IPS-20b (cell line): ENCODE results near the gene IL23A.
A peak's percentile ranks its signal among the peaks of the same experiment; 100 is the strongest.
"Not testable (repeated sequence)": the region's sequence is repeated elsewhere in the genome, so short reads cannot be mapped to it uniquely, and the experiment has no call there.

Experiments
- H3K27ac ChIP-seq: one replicate; pipeline ENCODE4 v1.5.1; 2013; ENCODE audit warnings: low read length
- H3K27me3 ChIP-seq: 2 replicates; pipeline ENCODE4 v1.6.1; 2013; ENCODE audit warnings: mild to moderate bottlenecking, low read length, inconsistent platforms; ENCODE audit not compliant: insufficient read depth
- H3K36me3 ChIP-seq: 2 replicates; pipeline ENCODE4 v1.6.1; 2013; ENCODE audit warnings: low read depth, mild to moderate bottlenecking, inconsistent platforms, low read length, moderate library complexity; ENCODE audit not compliant: insufficient read depth
- H3K4me1 ChIP-seq: 2 replicates; pipeline ENCODE4 v1.6.1; 2013; ENCODE audit warnings: mild to moderate bottlenecking, control low read depth, inconsistent platforms, low read length, moderate library complexity; ENCODE audit not compliant: insufficient read depth
- H3K4me3 ChIP-seq: 2 replicates; pipeline ENCODE4 v1.5.1; 2013; ENCODE audit warnings: mild to moderate bottlenecking, low read length, inconsistent platforms
- H3K9ac ChIP-seq: 2 replicates; pipeline ENCODE4 v1.6.1; 2013; ENCODE audit warnings: low read depth, mild to moderate bottlenecking, inconsistent platforms, low read length, moderate library complexity
- H3K9me3 ChIP-seq: 2 replicates; pipeline ENCODE4 v1.6.1; 2013; ENCODE audit warnings: mild to moderate bottlenecking, low read depth, low read length, inconsistent platforms; ENCODE audit not compliant: insufficient read depth

The IL23A gene

GRCh38 chr12:56307221-56307965, 31.3 kb upstream of the IL23A start:
- Histone ChIP-seq H3K36me3 (peaks cover 72% of the 10 kb centered on the region), H3K4me1 (no peaks in the 10 kb centered on the region), H3K27ac (no peak overlapping the region), H3K27me3 (no peaks in the 10 kb centered on the region), H3K9me3 (no peaks in the 10 kb centered on the region), H3K9ac (no peak overlapping the region), H3K4me3 (no peak overlapping the region)

- Histone ChIP-seq H3K4me3 (no peak overlapping the region), H3K4me1 (no peaks in the 10 kb centered on the region), H3K9ac (no peak overlapping the region), H3K36me3 (peaks cover 82% of the 10 kb centered on the region), H3K27me3 (no peaks in the 10 kb centered on the region), H3K9me3 (no peaks in the 10 kb centered on the region), H3K27ac (no peak overlapping the region)
Observed at GRCh38 chr12:56308714-56309113, 30.0 kb upstream of the IL23A start.

GRCh38 chr12:56311003-56311402, 27.7 kb upstream of the IL23A start:
- H3K9me3 ChIP-seq: no peaks in the 10 kb centered on the region
- H3K27ac ChIP-seq: no peak overlapping the region
- H3K27me3 ChIP-seq: no peaks in the 10 kb centered on the region
- no peak overlapping the region for H3K4me3 ChIP-seq
- peaks cover 73% of the 10 kb centered on the region for H3K36me3 ChIP-seq
- peaks cover 7% of the 10 kb centered on the region for H3K4me1 ChIP-seq
- no peak overlapping the region for H3K9ac ChIP-seq

- Histone ChIP-seq H3K4me3 (peak overlapping the region; percentile 96), H3K36me3 (peaks cover 50% of the 10 kb centered on the region), H3K9ac (peak overlapping the region; percentile 99), H3K27ac (peak overlapping the region; percentile 65), H3K4me1 (peaks cover 7% of the 10 kb centered on the region), H3K9me3 (no peaks in the 10 kb centered on the region), H3K27me3 (no peaks in the 10 kb centered on the region)
Observed at GRCh38 chr12:56315249-56315621, 23.4 kb upstream of the IL23A start.

- H3K36me3 ChIP-seq: peaks cover 43% of the 10 kb centered on the region
Observed at GRCh38 chr12:56315622-56316473, 22.8 kb upstream of the IL23A start, which contains the start of gene CNPY2. TSS of gene CNPY2 (minus strand) at chr12:56315988. CDS start at chr12:56315217, 771 bp downstream.

GRCh38 chr12:56317675-56318074, 21.0 kb upstream of the IL23A start:
- Histone ChIP-seq H3K36me3 (peaks cover 35% of the 10 kb centered on the region), H3K4me1 (peaks cover 7% of the 10 kb centered on the region), H3K27me3 (no peaks in the 10 kb centered on the region), H3K9ac (no peak overlapping the region), H3K4me3 (no peak overlapping the region), H3K9me3 (no peaks in the 10 kb centered on the region), H3K27ac (no peak overlapping the region)

More at GRCh38 chr12:56315622-56316473, 22.8 kb upstream of the IL23A start, which contains the start of gene CNPY2:
- H3K4me3 ChIP-seq: peak within 1 kb of the TSS; percentile 96
- peak within 1 kb of the TSS; percentile 65 for H3K27ac ChIP-seq
- H3K9me3 ChIP-seq: no peaks in the 10 kb centered on the region
- no peaks in the 10 kb centered on the region for H3K27me3 ChIP-seq
- peak within 1 kb of the TSS; percentile 99 for H3K9ac ChIP-seq
- peaks cover 7% of the 10 kb centered on the region for H3K4me1 ChIP-seq

GRCh38 chr12:56321027-56321426, 17.7 kb upstream of the IL23A start:
- Histone ChIP-seq H3K4me1 (no peaks in the 10 kb centered on the region), H3K9me3 (no peaks in the 10 kb centered on the region), H3K27me3 (no peaks in the 10 kb centered on the region), H3K4me3 (no peak overlapping the region), H3K27ac (no peak overlapping the region), H3K9ac (no peak overlapping the region), H3K36me3 (peaks cover 43% of the 10 kb centered on the region)

- not testable (repeated sequence) for H3K9me3 ChIP-seq, H3K27me3 ChIP-seq, H3K27ac ChIP-seq, H3K9ac ChIP-seq, H3K4me1 ChIP-seq, H3K4me3 ChIP-seq
- peaks cover 49% of the 10 kb centered on the region for H3K36me3 ChIP-seq
Observed at GRCh38 chr12:56321610-56322009, 17.1 kb upstream of the IL23A start.

- Histone ChIP-seq H3K4me1 (no peaks in the 10 kb centered on the region), H3K27ac (no peak overlapping the region), H3K27me3 (no peaks in the 10 kb centered on the region), H3K36me3 (peaks cover 44% of the 10 kb centered on the region), H3K4me3 (no peak overlapping the region), H3K9ac (no peak overlapping the region), H3K9me3 (no peaks in the 10 kb centered on the region)
Observed at GRCh38 chr12:56324206-56324605, 14.5 kb upstream of the IL23A start.

- Histone ChIP-seq H3K9ac (no peak overlapping the region), H3K9me3 (no peaks in the 10 kb centered on the region), H3K36me3 (peaks cover 36% of the 10 kb centered on the region), H3K4me1 (no peaks in the 10 kb centered on the region), H3K27ac (no peak overlapping the region), H3K4me3 (no peak overlapping the region), H3K27me3 (no peaks in the 10 kb centered on the region)
Observed at GRCh38 chr12:56326126-56326525, 12.6 kb upstream of the IL23A start.

GRCh38 chr12:56326533-56326932, 12.2 kb upstream of the IL23A start:
- Histone ChIP-seq H3K9ac (no peak overlapping the region), H3K9me3 (no peaks in the 10 kb centered on the region), H3K4me1 (no peaks in the 10 kb centered on the region), H3K36me3 (peaks cover 36% of the 10 kb centered on the region), H3K4me3 (no peak overlapping the region), H3K27ac (no peak overlapping the region), H3K27me3 (no peaks in the 10 kb centered on the region)
